RWPE2 (cell line): ENCODE results near the gene MGLL.

Source experiments
- ATAC-seq: fragments of 200-7000 bp; cut with Tn5 transposase; 3 replicates; pipeline ENCODE4 v1.9.1; 2021; ENCODE audit warnings: low read depth
- DNase-seq: peaks from one replicate; pipeline ENCODE4 v3.0.0-alpha.2; 2020; ENCODE audit warnings: low spot score
- H3K27ac ChIP-seq: fragments of 450-650 bp; 2 replicates; pipeline ENCODE4 v1.5.1; 2017; ENCODE audit warnings: mild to moderate bottlenecking; ENCODE audit not compliant: poor library complexity, severe bottlenecking
- H3K27me3 ChIP-seq: fragments of 250-450 bp; sonication (Bioruptor Pico); 2 replicates; pipeline ENCODE4 v1.5.1; 2021; ENCODE audit warnings: mild to moderate bottlenecking, moderate library complexity; ENCODE audit not compliant: insufficient read depth, poor library complexity, severe bottlenecking
- H3K36me3 ChIP-seq: fragments of 250-450 bp; sonication (Bioruptor Pico); 2 replicates; pipeline ENCODE4 v1.5.1; 2020; ENCODE audit warnings: low read depth, mild to moderate bottlenecking, moderate library complexity
- H3K4me1 ChIP-seq: fragments of 250-450 bp; sonication (Bioruptor Pico); 2 replicates; pipeline ENCODE4 v1.5.1; 2021; ENCODE audit warnings: mild to moderate bottlenecking, moderate library complexity; ENCODE audit not compliant: insufficient read depth, poor library complexity, severe bottlenecking
- H3K4me3 ChIP-seq: fragments of 250-450 bp; sonication (Bioruptor Pico); 2 replicates; pipeline ENCODE4 v1.5.1; 2021; ENCODE audit warnings: mild to moderate bottlenecking, moderate library complexity; ENCODE audit not compliant: severe bottlenecking
- H3K9me3 ChIP-seq: fragments of 250-450 bp; sonication (Bioruptor Pico); 2 replicates; pipeline ENCODE4 v1.5.1; 2021; ENCODE audit warnings: mild to moderate bottlenecking, moderate library complexity; ENCODE audit not compliant: severe bottlenecking
- CTCF ChIP-seq: fragments of 450-650 bp; IDR thresholded peaks from one replicate; pipeline ENCODE4 v1.5.1; 2017; ENCODE audit warnings: mild to moderate bottlenecking, moderate library complexity; ENCODE audit not compliant: poor library complexity, severe bottlenecking

The MGLL gene

GRCh38 chr3:127741246-127741645 lies 81.1 kb downstream of the MGLL start:
- peak; percentile 33 for DNase-seq
- TF ChIP-seq CTCF = no peak
- Histone ChIP-seq H3K27me3 (no peaks in the 10 kb centered on the region), H3K36me3 (no peaks in the 10 kb centered on the region), H3K4me1 (peaks cover 12% of the 10 kb centered on the region), H3K4me3 (no peak overlapping the region), H3K9me3 (no peaks in the 10 kb centered on the region), H3K27ac (no peak overlapping the region)
- no peak for ATAC-seq

- H3K4me1 ChIP-seq = peaks cover 21% of the 10 kb centered on the region
- no peak for TF ChIP-seq CTCF
- no peak for ATAC-seq
- H3K9me3 ChIP-seq = no peaks in the 10 kb centered on the region
- DNase-seq = peak; percentile 33
- no peaks in the 10 kb centered on the region for H3K36me3 ChIP-seq
- H3K4me3 ChIP-seq = no peak overlapping the region
- no peaks in the 10 kb centered on the region for H3K27me3 ChIP-seq
- no peak overlapping the region for H3K27ac ChIP-seq
Observed at GRCh38 chr3:127740136-127740915, 82.0 kb downstream of the MGLL start.

GRCh38 chr3:127739347-127740135 lies 82.8 kb downstream of the MGLL start:
- peak overlapping the region; percentile 53 for H3K27ac ChIP-seq
- H3K4me1 ChIP-seq = peaks cover 29% of the 10 kb centered on the region
- ATAC-seq (no peak), DNase-seq (peak; percentile 28)
- no peaks in the 10 kb centered on the region for H3K36me3 ChIP-seq
- no peaks in the 10 kb centered on the region for H3K27me3 ChIP-seq
- H3K4me3 ChIP-seq = no peak overlapping the region
- no peaks in the 10 kb centered on the region for H3K9me3 ChIP-seq
- TF ChIP-seq CTCF = no peak

DNA sequence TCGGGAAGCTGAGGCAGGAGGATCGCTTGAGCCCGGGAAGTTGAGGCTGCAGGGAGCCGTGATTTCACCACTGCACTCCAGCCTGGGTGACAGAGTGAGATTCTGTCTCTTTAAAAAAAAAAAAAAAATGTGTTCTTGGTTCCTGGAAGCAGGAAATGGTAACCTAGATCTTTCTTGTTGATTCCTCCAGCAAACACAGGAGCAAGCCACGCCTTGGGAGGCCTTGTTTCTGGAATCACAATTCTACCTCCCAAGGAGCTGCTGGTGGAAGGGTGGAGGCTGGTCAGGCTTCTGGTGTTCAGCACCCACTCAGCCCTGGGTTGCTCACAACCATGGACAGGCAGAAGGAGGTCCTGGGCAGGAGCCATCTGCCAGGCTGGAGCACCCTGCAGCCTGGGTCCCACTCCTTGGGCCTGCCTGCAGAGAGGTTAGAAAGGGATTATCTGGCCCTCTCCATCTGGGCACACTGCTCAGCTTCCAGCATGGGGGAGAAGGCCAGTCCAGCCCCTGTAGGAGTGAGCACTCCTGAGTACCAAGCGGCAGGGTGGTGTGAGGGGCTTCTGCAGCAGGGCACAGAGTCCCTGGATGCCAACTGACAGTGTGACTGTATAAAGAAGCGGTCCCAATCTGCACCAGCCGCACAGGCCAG lies 84.0 kb downstream of the MGLL start:
- Histone ChIP-seq H3K4me1 (peaks cover 33% of the 10 kb centered on the region), H3K36me3 (no peaks in the 10 kb centered on the region), H3K9me3 (no peaks in the 10 kb centered on the region), H3K4me3 (no peak overlapping the region), H3K27me3 (no peaks in the 10 kb centered on the region), H3K27ac (peak overlapping the region; percentile 53)
- ATAC-seq = peak; percentile 20; the same call in 1 of the 3 replicates
- no peak for TF ChIP-seq CTCF
- peak; percentile 33 for DNase-seq
